ENCODE results near the gene NANS. TPM values are rescaled to one million over a fixed set of nuclear protein-coding genes. Genes with fewer than 3 reads are reported as not detected.

Gene NANS
- total RNA-seq, 1 donor from 2014 or later = 44.4 TPM

- Histone ChIP-seq H3K4me2 (ENCODE audit: low read length) (no peak overlapping the region), H4K20me1 (ENCODE audit: insufficient read depth, low read length) (no peaks in the 10 kb centered on the region), H3K4me1 (ENCODE audit: insufficient read depth, low read length) (no peaks in the 10 kb centered on the region), H3K79me2 (ENCODE audit: insufficient read depth, low read length) (no peaks in the 10 kb centered on the region), H3K27ac (ENCODE audit: low read depth, low read length) (no peak overlapping the region), H3K36me3 (ENCODE audit: insufficient read depth, low read length) (no peaks in the 10 kb centered on the region), H3K27me3 (ENCODE audit: insufficient read depth, low read length) (no peaks in the 10 kb centered on the region), H3K4me3 (ENCODE audit: insufficient read depth, low read depth, low read length) (no peak overlapping the region), H3K9me3 (ENCODE audit: insufficient read depth, low read depth, low read length) (no peaks in the 10 kb centered on the region), H2AFZ (ENCODE audit: low read depth, low read length) (no peak overlapping the region), H3K9ac (ENCODE audit: low read length) (no peak overlapping the region)
- Mint-ChIP-seq H3K4me1 (ENCODE audit: low read depth, unreplicated experiment) (peaks cover 3% of the 10 kb centered on the region), H3K27me3 (ENCODE audit: low read depth, unreplicated experiment) (peaks cover 2% of the 10 kb centered on the region), H3K4me3 (ENCODE audit: unreplicated experiment) (no peak overlapping the region), H3K36me3 (ENCODE audit: low read depth, unreplicated experiment) (peaks cover 21% of the 10 kb centered on the region), H3K27ac (ENCODE audit: unreplicated experiment) (no peak overlapping the region), H3K9me3 (ENCODE audit: unreplicated experiment) (no peaks in the 10 kb centered on the region)
- no peak for DNase-seq (ENCODE audit: low read depth)
- no peak for FAIRE-seq
- no peak for TF ChIP-seq CTCF (IDR thresholded peaks at IDR 0.05; ENCODE audit: insufficient read depth, low read depth, low read length)
- TF ChIP-seq EZH2 (IDR thresholded peaks at IDR 0.05; ENCODE audit: insufficient read depth, low read length) = no peak
These were observed 43.9 kb downstream of the NANS start for GRCh38 chr9:98100456-98100855.

GRCh38 chr9:98101416-98101815 is 44.9 kb downstream of the NANS start:
- H3K9me3 Mint-ChIP-seq (ENCODE audit: unreplicated experiment) = no peaks in the 10 kb centered on the region
- no peak for DNase-seq (ENCODE audit: low read depth)

More at GRCh38 chr9:98101416-98101815, 44.9 kb downstream of the NANS start:
- TF ChIP-seq CTCF (IDR thresholded peaks at IDR 0.05; ENCODE audit: insufficient read depth, low read depth, low read length) = no peak
- no peak for TF ChIP-seq EZH2 (IDR thresholded peaks at IDR 0.05; ENCODE audit: insufficient read depth, low read length)
- H4K20me1 ChIP-seq (ENCODE audit: insufficient read depth, low read length) = no peaks in the 10 kb centered on the region
- no peak overlapping the region for H2AFZ ChIP-seq (ENCODE audit: low read depth, low read length)
- no peak overlapping the region for H3K27ac ChIP-seq (ENCODE audit: low read depth, low read length)
- no peak overlapping the region for H3K4me2 ChIP-seq (ENCODE audit: low read length)
- no peak overlapping the region for H3K27ac Mint-ChIP-seq (ENCODE audit: unreplicated experiment)
- H3K4me3 Mint-ChIP-seq (ENCODE audit: unreplicated experiment) = no peak overlapping the region
- no peaks in the 10 kb centered on the region for H3K4me1 ChIP-seq (ENCODE audit: insufficient read depth, low read length)
- H3K27me3 ChIP-seq (ENCODE audit: insufficient read depth, low read length) = no peaks in the 10 kb centered on the region
- H3K4me3 ChIP-seq (ENCODE audit: insufficient read depth, low read depth, low read length) = no peak overlapping the region
- FAIRE-seq = no peak
- peaks cover 3% of the 10 kb centered on the region for H3K4me1 Mint-ChIP-seq (ENCODE audit: low read depth, unreplicated experiment)
- peaks cover 2% of the 10 kb centered on the region for H3K27me3 Mint-ChIP-seq (ENCODE audit: low read depth, unreplicated experiment)
- H3K9me3 ChIP-seq (ENCODE audit: insufficient read depth, low read depth, low read length) = no peaks in the 10 kb centered on the region
- no peaks in the 10 kb centered on the region for H3K36me3 ChIP-seq (ENCODE audit: insufficient read depth, low read length)
- H3K79me2 ChIP-seq (ENCODE audit: insufficient read depth, low read length) = no peaks in the 10 kb centered on the region
- H3K9ac ChIP-seq (ENCODE audit: low read length) = no peak overlapping the region
- H3K36me3 Mint-ChIP-seq (ENCODE audit: low read depth, unreplicated experiment) = peaks cover 15% of the 10 kb centered on the region
